HG03571 (cell line): ENCODE measurements around the gene MINAR2.
A peak's percentile ranks its signal among the peaks of the same experiment; 100 is the strongest.

Source experiments
- ATAC-seq: cut with Tn5 transposase; IDR thresholded peaks from one replicate; pipeline ENCODE4 v1.9.1; 2021; ENCODE audit not compliant: unreplicated experiment

Gene MINAR2

GRCh38 chr5:129771058-129771838, 23.4 kb downstream of the MINAR2 start:
- ATAC-seq = peak; percentile 55

- ATAC-seq = no peak
Observed at GRCh38 chr5:129773376-129773775, 25.5 kb downstream of the MINAR2 start.

GRCh38 chr5:129781594-129781993, 33.7 kb downstream of the MINAR2 start:
- ATAC-seq = no peak

- ATAC-seq = no peak
Observed at GRCh38 chr5:129803403-129803802, 55.5 kb downstream of the MINAR2 start.

GRCh38 chr5:129804705-129805104, 56.8 kb downstream of the MINAR2 start:
- no peak for ATAC-seq

GRCh38 chr5:129807162-129807814, 59.4 kb downstream of the MINAR2 start:
- no peak for ATAC-seq
